ENCODE measurements around the gene S100A3. TPM values are rescaled to one million over a fixed set of nuclear protein-coding genes. Genes with fewer than 3 reads are reported as not detected.
A peak's percentile ranks its signal among the peaks of the same experiment; 100 is the strongest.

S100A3 gene
- total and polyA plus RNA-seq, 2 of the 8 experiments (the other 6 are each of a cell fraction or from before 2014, with no cell fraction given) = 0.26 to 0.47 TPM

DNA sequence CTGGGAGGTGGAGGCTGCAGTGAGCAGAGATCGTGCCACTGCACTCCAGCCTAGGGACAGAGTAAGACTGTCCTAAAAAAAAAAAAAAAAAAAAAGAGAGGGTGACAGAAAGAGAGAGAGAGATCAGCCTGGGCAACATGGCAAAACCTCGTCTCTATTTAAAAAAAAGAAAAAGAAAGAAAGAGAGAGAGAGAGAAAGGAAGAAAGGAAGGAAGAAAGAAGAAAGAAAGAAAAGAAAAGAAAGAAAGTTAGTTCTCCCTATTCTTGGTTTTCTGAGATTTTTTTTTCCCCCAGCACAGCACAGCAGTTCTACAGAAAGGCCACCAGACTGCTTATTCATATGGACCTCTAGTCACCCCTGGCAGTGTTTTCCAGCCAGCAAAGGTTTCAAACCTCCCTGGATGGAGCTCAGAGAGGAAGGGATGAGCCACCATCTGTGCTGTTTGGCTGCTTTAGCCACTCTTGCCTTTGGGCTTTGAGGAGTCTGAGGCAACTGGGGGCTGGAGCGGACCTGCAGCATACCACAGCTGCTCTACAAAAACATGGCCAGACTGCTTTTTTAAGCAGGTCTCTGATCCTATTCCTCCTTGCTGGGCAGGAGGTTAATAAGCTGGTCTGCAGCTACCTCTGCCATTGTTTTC lies 23.9 kb downstream of the S100A3 start:
- H2AFZ ChIP-seq (ENCODE audit: low read length) = 0 out of 2 replicates have a peak overlapping the region, but pooled peaks have one; percentile 5
- DNase-seq (ENCODE audit: low read depth in 1 of 2, low spot score in 2 of 2) (no peak), FAIRE-seq (no peak)
- no peaks in the 10 kb centered on the region for H3K79me2 ChIP-seq (ENCODE audit: control insufficient read depth in 1 of 2, insufficient read depth in 2 of 2, low read length in 2 of 2)
- no peak overlapping the region for H4K5ac ChIP-seq (ENCODE audit: insufficient read length, low read depth, low read length)
- H2BK12ac ChIP-seq (ENCODE audit: low read depth, low read length) = peak overlapping the region; percentile 5; the same call in 1 of the 2 replicates
- WGBS, 2 experiments (ENCODE audit: extremely low coverage in 1 of 2, insufficient coverage in 1 of 2, insufficient read length in 1 of 2, insufficient replicate concordance in 2 of 2, low coverage in 1 of 2, low lambda C conversion rate in 2 of 2, missing lambda C conversion rate in 1 of 2) = 50% methylated on average over 3 of the region's 3 CpGs; no CpG with 5 or more reads in 1 of the 2 experiments
- H3K23me2 ChIP-seq (ENCODE audit: low read depth, low read length) = no peaks in the 10 kb centered on the region
- no peak overlapping the region for H2BK5ac ChIP-seq (ENCODE audit: low read depth, low read length)
- H4K91ac ChIP-seq (replicated peaks; ENCODE audit: insufficient read length, low read length) = no peak overlapping the region
- no peak overlapping the region for H2AK5ac ChIP-seq (ENCODE audit: low read depth, low read length)
- H3K4me1 ChIP-seq (replicated peaks in 1 of 4; ENCODE audit: control insufficient read depth in 3 of 4, insufficient read depth in 4 of 4, low read length in 3 of 4) = peaks cover 6 to 15% (median 8%) of the 10 kb centered on the region in 4 experiments; a peak in 5 of 7 replicates
- H2BK15ac ChIP-seq (ENCODE audit: low read length) = no peak overlapping the region
- ChIA-PET CTCF (ENCODE audit: partially characterized antibody) (interaction anchor here (0.6 to 4.1 kb wide), 23 partner anchors 8 to 270 kb away, joined by 3 to 19 read pairs (median 4); partner anchors contain the start of genes PGLYRP3, S100A1, S100A13 and S100A14), POLR2A (ENCODE audit: partially characterized antibody) (interaction anchor here (0.6 to 1.3 kb wide), 3 partner anchors 102 to 633 kb away, joined by 3 to 5 read pairs (median 3); partner anchors contain the start of gene S100A13)
- H3K18ac ChIP-seq (ENCODE audit: extremely low read depth, low read length) = no peak overlapping the region
- H3K9ac ChIP-seq (replicated peaks in 1 of 4; ENCODE audit: extremely low read depth in 1 of 4, low read depth in 3 of 4, low read length in 3 of 4) = no peak overlapping the region
- TF ChIP-seq SIN3A (conservative IDR thresholded peaks at IDR 0.05 in 1 of 2, IDR thresholded peaks at IDR 0.05 in 1 of 2; ENCODE audit: low read depth in 1 of 2, low read length in 2 of 2) = no peak
- TF ChIP-seq RAD21 (IDR thresholded peaks at IDR 0.05 in 1 of 2, conservative IDR thresholded peaks at IDR 0.05 in 1 of 2; ENCODE audit: low read depth in 2 of 2, low read length in 2 of 2) = no peak
- no peak for TF ChIP-seq PHF8 (conservative IDR thresholded peaks at IDR 0.05; ENCODE audit: low read depth, low read length)
- no peak for TF ChIP-seq RFX5 (IDR thresholded peaks at IDR 0.05; ENCODE audit: borderline replicate concordance, low read depth, low read length)
- no peak for TF ChIP-seq TCF12 (IDR thresholded peaks at IDR 0.05; ENCODE audit: low read depth, low read length)
- no peak for TF ChIP-seq EGR1 (IDR thresholded peaks at IDR 0.05; ENCODE audit: borderline replicate concordance, low read depth, low read length)
- TF ChIP-seq ATF2 (IDR thresholded peaks at IDR 0.05; ENCODE audit: low read length) = no peak
- no peaks in the 10 kb centered on the region for H3K79me1 ChIP-seq (ENCODE audit: low read depth, low read length)
- H3K56ac ChIP-seq (replicated peaks; ENCODE audit: insufficient read length, low read depth, low read length) = no peak overlapping the region
- no peaks in the 10 kb centered on the region for H3K36me3 ChIP-seq (ENCODE audit: control insufficient read depth in 2 of 4, insufficient read depth in 4 of 4, low read length in 3 of 4)
- peaks cover 0 to 2% of the 10 kb centered on the region in 2 experiments; a peak in 1 of 4 replicates for H3K9me3 ChIP-seq (ENCODE audit: insufficient read depth in 2 of 2, low read depth in 1 of 2, low read length in 1 of 2)
- H4K8ac ChIP-seq (ENCODE audit: extremely low read depth, insufficient read depth, low read length) = no peak overlapping the region; the same call in 1 of the 2 replicates
- no peaks in the 10 kb centered on the region for H4K20me1 ChIP-seq (replicated peaks in 1 of 2; ENCODE audit: control insufficient read depth in 1 of 2, insufficient read depth in 2 of 2, low read length in 2 of 2)
- H2BK120ac ChIP-seq (replicated peaks; ENCODE audit: low read depth, low read length) = no peak overlapping the region
- no peak overlapping the region for H3K4ac ChIP-seq (replicated peaks; ENCODE audit: insufficient read length, low read depth, low read length)
- no peaks in the 10 kb centered on the region; a peak in 1 of 7 replicates for H3K27me3 ChIP-seq (replicated peaks in 1 of 4; ENCODE audit: control insufficient read depth in 3 of 4, extremely low read depth in 1 of 4, insufficient read depth in 3 of 4, low read length in 3 of 4)
- H3K4me2 ChIP-seq (ENCODE audit: insufficient read depth in 1 of 2, low read depth in 2 of 2, low read length in 2 of 2) = no peak overlapping the region
- no peak overlapping the region for H2BK20ac ChIP-seq (ENCODE audit: low read length)
- no peak overlapping the region for H3K23ac ChIP-seq (ENCODE audit: insufficient read length)
- no peak overlapping the region for H3K14ac ChIP-seq (ENCODE audit: insufficient read length)
- no peak overlapping the region for H3K4me3 ChIP-seq (ENCODE audit: extremely low read depth in 1 of 4, insufficient read depth in 2 of 4, low read depth in 3 of 4, low read length in 4 of 4)
- no peak overlapping the region for H3K27ac ChIP-seq (ENCODE audit: low read depth, low read length)

All from H1 (cell line).